Spinal cord (tissue), 10 donors: ENCODE results near the gene SHISA4. TPM values are rescaled to one million over a fixed set of nuclear protein-coding genes. Genes with fewer than 3 reads are reported as not detected.
"Not testable (repeated sequence)": the region's sequence is repeated elsewhere in the genome, so short reads cannot be mapped to it uniquely, and the experiment has no call there.

Experiments
- DNase-seq, 6 donors: peaks; one replicate each; pipeline versions ENCODE4 v3.0.0 to v3.0.0-alpha.2; 2013 to 2015; ENCODE audit warnings: low spot score in 6 of 6, low read depth in 4 of 6
- H3K27ac ChIP-seq: one replicate; pipeline ENCODE4 v1.5.1; 2013; ENCODE audit warnings: low read depth, low read length, control low read depth
- H3K27me3 ChIP-seq: one replicate; pipeline ENCODE4 v1.6.1; 2013; ENCODE audit warnings: low read length; ENCODE audit not compliant: control insufficient read depth, insufficient read depth
- H3K36me3 ChIP-seq: one replicate; pipeline ENCODE4 v1.6.1; 2013; ENCODE audit warnings: low read length; ENCODE audit not compliant: control insufficient read depth, insufficient read depth
- H3K4me1 ChIP-seq: one replicate; pipeline ENCODE4 v1.6.1; 2013; ENCODE audit warnings: low read length; ENCODE audit not compliant: control insufficient read depth, insufficient read depth
- H3K4me3 ChIP-seq: one replicate; pipeline ENCODE4 v1.5.1; 2013; ENCODE audit warnings: low read depth, low read length, control low read depth
- H3K9me3 ChIP-seq: one replicate; pipeline ENCODE4 v1.6.1; 2013; ENCODE audit warnings: low read length; ENCODE audit not compliant: control insufficient read depth, insufficient read depth
- WGBS: methylation state at CpG from one replicate; pipeline ENCODE4 v1.1.5; 2013; ENCODE audit warnings: missing lambda C conversion rate; ENCODE audit not compliant: insufficient coverage; 5-methylcytosine and 5-hydroxymethylcytosine counted together
- polyA plus RNA-seq, 2 donors: library from polyadenylated mRNA; unstranded; fragments of 120-200 nt; gene quantifications; one replicate each; pipeline ENCODE4 v1.2.1, GENCODE V29; 2013; ENCODE audit not compliant: insufficient read length in 2 of 2
- total RNA-seq, 2 donors: library from RNA; depleted of rRNA in 1 of 2; stranded (reverse); fragments of 120-200 nt in 1 of 2; fragments of >200 nt in 1 of 2; gene quantifications; one replicate each; pipeline versions ENCODE4 v1.2.3 to v1.2.4, GENCODE V29; 2013 to 2014
- donor health status: healthy.

The SHISA4 gene
- total and polyA plus RNA-seq, 4 donors, result 53.2 to 198 (median 128) TPM

DNA sequence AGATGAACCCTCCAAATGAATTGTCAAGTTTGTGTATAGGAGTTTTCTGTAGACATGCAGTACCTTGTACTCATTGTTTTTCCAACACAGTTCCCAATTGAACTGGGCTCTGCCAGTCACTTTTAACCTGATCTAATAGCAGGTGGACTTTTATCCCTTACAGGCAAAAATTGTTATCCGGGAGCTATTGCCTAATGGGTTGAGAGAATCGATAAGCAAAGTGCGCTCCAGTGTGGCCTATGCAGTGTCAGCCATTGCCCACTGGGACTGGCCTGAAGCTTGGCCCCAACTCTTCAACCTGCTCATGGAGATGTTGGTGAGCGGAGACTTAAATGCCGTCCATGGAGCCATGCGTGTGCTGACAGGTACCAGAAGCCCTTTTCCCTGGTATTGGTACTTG, 40.5 kb upstream of the SHISA4 start:
- Histone ChIP-seq H3K27me3 (no peaks in the 10 kb centered on the region), H3K4me3 (no peak overlapping the region), H3K27ac (no peak overlapping the region), H3K9me3 (no peaks in the 10 kb centered on the region), H3K36me3 (peaks cover 5% of the 10 kb centered on the region), H3K4me1 (no peaks in the 10 kb centered on the region)
- 100% methylated on average over 4 of the region's 6 CpGs for WGBS
- no peak for DNase-seq

DNA sequence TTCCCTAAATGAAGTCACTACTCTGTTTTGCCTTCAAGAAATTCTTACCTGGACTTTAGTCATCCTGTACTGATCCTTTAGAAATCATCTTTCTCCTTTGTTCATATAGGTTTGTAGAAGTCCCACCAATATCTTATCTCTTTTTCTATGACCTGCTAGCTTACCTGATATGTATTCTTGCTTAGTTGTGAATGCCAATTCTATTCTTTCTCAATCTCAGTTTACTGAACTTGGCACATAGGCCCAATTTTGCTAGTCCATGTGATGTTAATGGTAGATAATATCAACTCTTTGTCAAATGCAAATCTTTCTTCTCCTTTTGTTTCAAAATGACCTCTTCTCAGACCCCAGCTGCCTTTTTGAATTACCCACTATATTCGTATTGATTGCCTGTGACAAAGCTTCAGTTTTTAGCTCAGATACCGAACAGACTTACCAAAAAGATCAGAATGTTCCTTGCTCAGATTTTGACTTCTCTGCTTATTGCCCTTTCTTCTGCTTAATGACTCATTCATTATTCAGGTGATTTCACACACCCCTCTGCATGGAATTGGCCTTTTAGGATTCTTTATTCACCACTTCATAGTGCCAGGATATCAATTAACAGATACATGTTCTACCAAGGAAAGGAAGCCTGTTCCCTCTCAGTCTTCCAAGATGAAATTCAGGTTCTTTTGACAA, 39.2 kb upstream of the SHISA4 start:
- Histone ChIP-seq H3K4me1 (no peaks in the 10 kb centered on the region), H3K27ac (no peak overlapping the region), H3K4me3 (no peak overlapping the region), H3K36me3 (peaks cover 15% of the 10 kb centered on the region), H3K27me3 (no peaks in the 10 kb centered on the region), H3K9me3 (no peaks in the 10 kb centered on the region)
- no peak for DNase-seq
- 57% methylated on average over 2 of the region's 2 CpGs for WGBS

DNA sequence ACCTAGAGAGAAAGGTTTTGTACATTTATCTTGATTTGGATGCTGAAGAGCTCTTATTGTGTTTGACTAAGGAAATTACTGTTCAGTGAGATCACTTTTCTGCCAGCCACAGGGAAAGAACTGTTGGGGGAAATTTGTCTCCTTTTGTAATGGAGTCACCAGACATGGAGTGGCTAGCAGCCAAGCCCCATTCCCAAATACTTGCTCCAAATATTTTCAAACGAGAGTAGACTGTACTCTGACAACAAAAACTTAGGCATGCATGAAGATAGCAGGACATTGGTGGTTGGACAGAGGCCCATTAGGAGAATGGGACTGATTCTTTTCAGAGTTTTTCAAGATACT, 38.7 kb upstream of the SHISA4 start:
- Histone ChIP-seq H3K4me1 (no peaks in the 10 kb centered on the region), H3K36me3 (peaks cover 15% of the 10 kb centered on the region), H3K4me3 (no peak overlapping the region), H3K27ac (peak overlapping the region; percentile 44), H3K9me3 (no peaks in the 10 kb centered on the region), H3K27me3 (no peaks in the 10 kb centered on the region)
- DNase-seq, result peak in 4 of 6 donors; percentile 27 to 80 (median 60)
- WGBS, result no CpG with 5 or more reads among the region's 1 CpG

DNA sequence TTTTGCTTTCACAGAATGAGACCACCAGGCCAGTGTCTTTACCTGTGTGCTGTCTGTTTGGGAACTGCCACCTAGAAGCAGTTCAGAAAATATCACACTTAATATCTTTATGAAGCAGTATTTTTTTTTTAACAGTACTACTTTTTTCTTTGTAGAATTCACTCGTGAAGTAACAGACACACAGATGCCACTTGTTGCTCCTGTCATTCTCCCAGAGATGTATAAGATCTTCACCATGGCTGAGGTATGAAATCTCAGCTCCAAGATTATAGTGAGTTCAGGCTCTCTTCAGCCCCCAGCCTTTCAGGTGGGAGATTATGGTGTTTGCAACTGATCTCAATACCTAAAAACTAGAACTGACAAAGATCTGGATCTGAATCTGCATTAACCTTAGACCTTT, 36.7 kb upstream of the SHISA4 start:
- peaks cover 24% of the 10 kb centered on the region for H3K36me3 ChIP-seq
- no CpG with 5 or more reads among the region's 1 CpG for WGBS

DNA sequence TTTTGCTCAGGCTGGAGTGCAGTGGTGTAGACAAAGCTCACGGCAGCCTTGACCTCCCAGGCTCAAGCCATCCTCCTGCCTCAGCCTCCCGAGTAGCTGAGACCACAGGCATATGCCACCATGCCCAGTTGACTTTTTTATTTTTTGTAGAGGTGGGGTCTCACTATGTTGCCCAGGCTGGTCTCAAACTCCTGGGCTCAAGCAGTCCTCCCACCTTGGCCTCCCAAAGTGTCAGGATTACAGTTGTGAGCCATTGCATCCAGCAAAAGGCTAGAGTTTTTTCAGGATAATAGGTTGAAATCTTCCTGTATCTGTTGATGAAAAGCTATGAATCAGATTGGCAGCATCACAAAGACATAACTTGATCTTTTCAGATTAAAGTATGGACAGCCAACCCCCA, 32.0 kb upstream of the SHISA4 start:
- H3K27ac ChIP-seq, H3K4me3 ChIP-seq, H3K27me3 ChIP-seq, H3K9me3 ChIP-seq, DNase-seq, H3K4me1 ChIP-seq: not testable (repeated sequence)
- H3K36me3 ChIP-seq, result peaks cover 42% of the 10 kb centered on the region
- WGBS, result no CpG with 5 or more reads among the region's 2 CpGs

More for the DNA sequence above, 36.7 kb upstream of the SHISA4 start:
- Histone ChIP-seq H3K4me3 (no peak overlapping the region), H3K4me1 (no peaks in the 10 kb centered on the region), H3K27me3 (no peaks in the 10 kb centered on the region), H3K27ac (no peak overlapping the region), H3K9me3 (no peaks in the 10 kb centered on the region)
- no peak for DNase-seq

DNA sequence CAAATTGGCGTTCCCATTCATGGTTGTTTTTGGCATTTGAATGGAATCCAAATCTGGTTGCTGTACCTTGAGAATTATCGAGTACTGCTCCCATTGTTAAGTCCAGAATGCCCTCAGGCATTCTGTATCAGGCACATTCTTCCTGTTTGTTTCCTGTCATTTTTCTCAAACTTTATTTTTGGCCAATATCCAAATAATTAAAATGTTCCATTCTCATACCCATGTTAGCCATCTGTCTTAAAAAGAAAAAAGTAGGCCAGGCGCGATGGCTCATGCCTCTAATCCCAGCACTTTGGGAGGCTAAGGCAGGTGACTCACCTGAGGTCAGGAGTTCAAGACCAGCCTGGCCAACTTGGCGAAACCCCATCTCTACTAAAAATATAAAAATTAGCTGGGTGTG, 29.3 kb upstream of the SHISA4 start:
- DNase-seq, result no peak
- 95% methylated on average over 2 of the region's 5 CpGs for WGBS

DNA sequence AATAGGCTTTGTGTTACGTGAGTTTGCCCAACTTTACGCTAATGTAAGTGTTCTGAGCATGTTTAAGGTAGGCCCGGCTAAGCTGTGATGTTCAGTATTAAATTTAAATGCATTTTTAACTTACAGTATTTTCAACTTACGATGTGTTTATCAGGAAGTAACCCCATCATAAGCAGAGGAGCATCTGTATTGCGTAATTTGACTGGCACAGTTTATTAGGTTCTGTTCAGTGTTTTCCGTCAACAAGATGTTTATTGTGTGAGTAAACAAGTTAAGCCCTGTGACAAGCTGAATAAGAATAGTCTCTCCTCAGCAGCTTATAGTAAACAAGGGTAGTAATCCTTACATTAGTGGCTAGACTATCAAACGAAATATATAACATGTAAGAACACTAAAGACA, 27.2 kb upstream of the SHISA4 start:
- Histone ChIP-seq H3K9me3 (no peaks in the 10 kb centered on the region), H3K36me3 (peaks cover 47% of the 10 kb centered on the region), H3K27me3 (no peaks in the 10 kb centered on the region), H3K4me1 (no peaks in the 10 kb centered on the region), H3K4me3 (no peak overlapping the region), H3K27ac (no peak overlapping the region)
- no CpG with 5 or more reads among the region's 7 CpGs for WGBS
- no peak for DNase-seq

More for the DNA sequence above, 29.3 kb upstream of the SHISA4 start:
- Histone ChIP-seq H3K4me3 (no peak overlapping the region), H3K27ac (no peak overlapping the region), H3K36me3 (peaks cover 45% of the 10 kb centered on the region), H3K4me1 (no peaks in the 10 kb centered on the region), H3K27me3 (no peaks in the 10 kb centered on the region), H3K9me3 (no peaks in the 10 kb centered on the region)

DNA sequence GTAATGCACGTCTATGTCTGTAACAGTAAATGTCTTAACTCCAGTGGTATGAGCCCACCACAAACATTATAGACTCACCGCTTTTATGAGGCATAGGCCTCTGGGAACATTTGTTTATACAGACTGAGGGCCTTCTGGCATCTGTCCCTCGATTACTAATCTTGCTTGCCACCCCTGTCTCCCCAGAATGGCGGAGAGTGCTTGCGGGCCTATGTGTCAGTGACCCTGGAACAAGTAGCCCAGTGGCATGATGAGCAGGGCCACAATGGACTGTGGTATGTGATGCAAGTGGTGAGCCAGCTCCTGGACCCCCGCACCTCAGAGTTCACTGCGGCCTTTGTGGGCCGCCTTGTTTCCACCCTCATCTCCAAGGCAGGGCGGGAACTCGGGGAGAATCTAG, 18.3 kb upstream of the SHISA4 start:
- WGBS, result 94% methylated on average over 6 of the region's 10 CpGs

DNA sequence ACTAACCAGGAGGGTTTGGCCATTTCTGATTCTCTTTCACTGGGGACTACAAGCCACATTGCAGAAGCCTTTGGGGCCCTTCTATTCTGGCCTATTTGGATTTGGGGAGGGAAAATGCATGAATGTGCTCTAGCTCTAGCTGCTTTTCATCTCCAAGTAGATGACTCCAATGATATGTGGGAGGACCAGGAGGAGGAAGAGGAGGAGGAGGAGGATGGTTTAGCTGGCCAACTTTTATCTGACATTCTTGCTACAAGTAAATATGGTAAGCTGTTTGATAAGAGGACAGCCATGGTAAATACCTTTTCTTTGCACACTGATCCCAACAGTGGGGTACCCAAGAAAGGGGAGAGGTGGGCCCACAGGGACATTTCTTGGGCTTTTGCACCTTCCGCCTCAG, 14.0 kb upstream of the SHISA4 start:
- Histone ChIP-seq H3K36me3 (peaks cover 67% of the 10 kb centered on the region), H3K4me3 (no peak overlapping the region)
- 100% methylated on average over 1 of the region's 1 CpG for WGBS

More for the DNA sequence above, 18.3 kb upstream of the SHISA4 start:
- DNase-seq, result no peak
- Histone ChIP-seq H3K36me3 (peaks cover 66% of the 10 kb centered on the region), H3K27ac (no peak overlapping the region), H3K27me3 (no peaks in the 10 kb centered on the region), H3K9me3 (no peaks in the 10 kb centered on the region), H3K4me1 (no peaks in the 10 kb centered on the region), H3K4me3 (no peak overlapping the region)

DNA sequence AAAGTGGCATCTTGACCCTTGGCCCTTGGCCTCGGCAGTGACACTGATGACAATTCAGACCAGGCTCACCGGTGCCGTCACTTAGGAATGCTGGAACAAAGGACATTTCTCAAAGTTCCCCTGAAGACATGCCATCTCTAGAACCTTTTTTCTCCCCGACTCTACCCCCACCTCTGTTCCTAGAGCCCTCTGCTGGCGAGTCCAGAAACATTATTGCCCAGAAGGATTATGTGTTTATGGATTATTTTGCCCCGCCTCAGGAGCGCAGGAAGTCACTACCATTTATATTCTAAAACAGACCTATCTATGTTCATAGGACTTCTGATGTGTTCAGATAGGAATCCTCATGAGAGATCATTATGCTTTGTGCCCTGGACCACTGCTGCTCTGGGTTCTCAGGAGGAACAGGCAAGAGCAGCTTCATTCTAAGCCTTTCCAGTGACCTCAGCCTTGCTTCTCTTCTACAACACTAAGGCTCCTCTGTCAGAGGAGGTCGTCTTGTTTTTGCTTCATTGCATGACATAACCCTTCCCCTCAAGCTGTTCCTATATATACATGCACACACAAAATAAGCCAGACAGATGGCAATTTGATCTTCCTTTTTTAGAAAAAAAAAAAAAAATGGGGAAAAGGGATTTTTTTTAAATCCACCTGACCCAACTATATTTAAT, 12.4 kb upstream of the SHISA4 start:
- peak in 1 of 6 donors; percentile 32 for DNase-seq
- 58% methylated on average over 3 of the region's 8 CpGs for WGBS
- H3K36me3 ChIP-seq, result peaks cover 54% of the 10 kb centered on the region
- H3K9me3 ChIP-seq, result no peaks in the 10 kb centered on the region
- H3K4me3 ChIP-seq, result no peak overlapping the region
- no peaks in the 10 kb centered on the region for H3K27me3 ChIP-seq
- peaks cover 7% of the 10 kb centered on the region for H3K4me1 ChIP-seq
- no peak overlapping the region for H3K27ac ChIP-seq

More for the DNA sequence above, 14.0 kb upstream of the SHISA4 start:
- no peak overlapping the region for H3K27ac ChIP-seq
- DNase-seq, result no peak
- peaks cover 7% of the 10 kb centered on the region for H3K4me1 ChIP-seq
- no peaks in the 10 kb centered on the region for H3K9me3 ChIP-seq
- no peaks in the 10 kb centered on the region for H3K27me3 ChIP-seq
